ENCODE data around the gene ABTB2.

The ABTB2 gene

DNA sequence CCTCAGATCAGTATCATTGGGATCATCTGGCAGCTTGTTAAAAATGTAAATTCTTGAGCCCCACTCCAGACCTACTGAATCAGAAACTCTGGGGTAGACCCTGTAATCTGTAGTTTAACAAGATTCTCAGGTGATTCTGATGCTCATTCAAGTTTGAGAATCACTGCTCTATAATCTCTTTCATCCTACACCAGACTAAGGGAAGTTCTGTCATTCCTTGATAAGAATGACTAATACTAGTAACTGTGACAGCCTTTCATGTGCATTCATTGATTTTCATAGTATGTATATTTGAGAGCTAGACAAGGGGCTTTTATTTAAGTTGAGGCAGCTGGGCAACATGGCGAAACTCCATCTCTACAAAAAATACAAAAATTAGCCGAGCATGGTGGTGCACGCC lies 222.4 kb downstream of the ABTB2 start:
- in situ Hi-C loops (cut with HindIII; ENCODE audit: low sequenced_read_pairs) = no loop called here

DNA sequence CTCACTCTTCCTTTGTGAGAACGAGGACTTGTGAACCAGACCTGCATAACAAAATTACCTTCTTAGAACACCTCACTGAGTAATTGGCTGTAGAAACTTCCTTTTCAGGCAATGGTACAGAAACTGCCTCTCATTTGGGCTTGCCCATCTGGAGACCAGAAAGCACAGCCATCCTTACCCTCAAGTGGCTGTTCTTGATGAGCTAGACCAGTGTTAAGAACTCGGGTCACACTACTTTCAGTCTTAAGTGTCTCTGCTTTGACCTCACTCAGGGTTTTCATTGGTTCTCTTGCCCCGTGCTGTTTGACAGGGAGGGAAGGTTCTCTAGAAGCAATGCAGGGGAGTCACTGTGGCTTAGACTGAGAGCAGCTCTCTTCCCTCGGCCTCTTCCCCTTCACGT lies 223.0 kb downstream of the ABTB2 start:
- in situ Hi-C loops (cut with HindIII; ENCODE audit: low sequenced_read_pairs) = no loop called here

DNA sequence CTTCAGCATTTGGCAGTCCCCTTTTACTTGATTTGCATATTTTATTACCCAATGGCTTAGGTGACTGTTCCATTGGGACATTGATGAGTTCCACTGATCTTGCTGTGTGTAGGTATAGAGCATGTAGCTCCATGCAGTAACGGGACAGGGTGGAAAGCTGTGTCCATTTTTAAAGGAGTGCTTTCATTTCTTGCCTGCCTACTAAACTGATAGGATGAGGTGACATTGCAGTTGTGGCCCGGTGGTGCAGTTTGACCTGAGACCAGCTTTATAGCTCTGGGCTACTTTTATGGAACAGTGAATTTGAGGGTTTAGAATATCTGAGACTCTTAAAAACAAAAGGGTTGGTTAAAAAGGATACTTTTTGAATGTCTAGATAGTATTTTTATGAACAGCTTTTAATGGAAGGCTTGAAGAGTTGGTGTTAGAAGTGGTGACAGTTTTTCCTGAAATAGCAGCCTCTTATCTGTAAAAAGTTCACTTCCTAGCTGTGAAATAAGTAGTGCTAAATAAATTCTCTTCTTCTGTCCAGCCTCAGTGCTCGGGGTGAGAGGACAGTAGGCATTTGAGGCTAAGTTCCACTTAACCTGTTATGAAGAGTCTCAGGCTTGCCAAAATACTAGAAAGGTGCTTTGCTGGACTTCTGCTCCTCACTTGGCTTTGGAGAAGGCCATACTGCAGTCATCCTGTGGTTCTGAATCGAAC lies 225.4 kb downstream of the ABTB2 start:
- in situ Hi-C loops (cut with HindIII; ENCODE audit: low sequenced_read_pairs) = no loop called here

DNA sequence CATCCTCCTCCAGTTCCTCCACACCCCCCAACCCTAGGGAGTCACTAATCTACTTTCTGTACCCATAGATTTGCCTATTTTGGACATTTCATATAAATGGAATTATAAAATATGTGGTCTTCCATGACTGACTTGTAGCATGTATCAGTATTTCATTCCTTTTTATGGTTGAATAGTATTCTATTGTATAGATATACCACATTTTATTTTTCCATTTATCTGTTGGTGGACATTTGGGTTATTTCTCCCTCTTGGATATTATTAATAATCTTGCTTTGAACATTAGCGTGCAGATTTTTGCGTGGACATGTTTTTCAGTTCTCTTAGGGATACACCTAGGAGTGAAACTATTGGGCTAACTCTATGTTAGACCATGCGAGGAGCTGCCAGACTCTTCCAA lies 229.0 kb downstream of the ABTB2 start:
- in situ Hi-C loops (cut with HindIII; ENCODE audit: low sequenced_read_pairs) = no loop called here

DNA sequence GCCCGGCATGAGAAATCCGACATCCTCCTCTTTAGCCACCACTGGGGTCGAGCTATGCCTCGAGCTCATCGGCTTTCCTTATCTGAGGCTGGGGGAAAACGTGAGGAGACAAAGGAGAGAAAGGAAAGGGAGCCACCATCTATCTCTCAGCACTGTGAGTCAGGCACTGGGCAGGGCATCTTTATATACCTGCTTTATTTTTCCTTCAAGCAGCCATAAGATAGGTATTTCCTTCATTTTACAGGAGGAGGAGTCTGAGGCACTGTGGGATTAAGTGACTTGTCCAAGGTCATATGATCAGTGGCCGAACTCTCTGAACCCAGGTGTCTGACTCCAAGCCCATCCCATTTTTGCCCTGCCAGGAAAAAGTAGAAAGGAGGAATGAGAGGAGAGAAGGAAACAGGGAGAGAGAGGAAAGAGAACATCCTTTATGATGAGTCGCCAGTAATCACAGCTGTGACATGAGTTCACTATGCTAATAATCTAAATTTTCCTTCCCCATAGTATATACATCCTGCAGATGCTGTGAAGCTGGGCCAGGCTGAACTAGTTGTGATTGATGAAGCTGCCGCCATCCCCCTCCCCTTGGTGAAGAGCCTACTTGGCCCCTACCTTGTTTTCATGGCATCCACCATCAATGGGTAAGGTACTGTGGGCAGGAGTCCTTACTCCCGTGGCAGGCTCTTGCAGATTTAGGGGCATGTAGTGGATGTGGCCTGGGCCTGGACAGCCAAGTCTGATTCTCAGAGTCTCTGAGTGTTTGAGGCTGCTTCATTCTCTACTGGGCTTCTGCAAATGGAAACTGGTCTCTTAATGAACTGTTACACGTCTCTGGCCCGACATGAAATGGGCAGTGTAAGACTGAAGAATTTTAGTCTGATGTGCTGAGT lies 230.6 kb downstream of the ABTB2 start:
- in situ Hi-C loops (cut with HindIII; ENCODE audit: low sequenced_read_pairs) = no loop called here

DNA sequence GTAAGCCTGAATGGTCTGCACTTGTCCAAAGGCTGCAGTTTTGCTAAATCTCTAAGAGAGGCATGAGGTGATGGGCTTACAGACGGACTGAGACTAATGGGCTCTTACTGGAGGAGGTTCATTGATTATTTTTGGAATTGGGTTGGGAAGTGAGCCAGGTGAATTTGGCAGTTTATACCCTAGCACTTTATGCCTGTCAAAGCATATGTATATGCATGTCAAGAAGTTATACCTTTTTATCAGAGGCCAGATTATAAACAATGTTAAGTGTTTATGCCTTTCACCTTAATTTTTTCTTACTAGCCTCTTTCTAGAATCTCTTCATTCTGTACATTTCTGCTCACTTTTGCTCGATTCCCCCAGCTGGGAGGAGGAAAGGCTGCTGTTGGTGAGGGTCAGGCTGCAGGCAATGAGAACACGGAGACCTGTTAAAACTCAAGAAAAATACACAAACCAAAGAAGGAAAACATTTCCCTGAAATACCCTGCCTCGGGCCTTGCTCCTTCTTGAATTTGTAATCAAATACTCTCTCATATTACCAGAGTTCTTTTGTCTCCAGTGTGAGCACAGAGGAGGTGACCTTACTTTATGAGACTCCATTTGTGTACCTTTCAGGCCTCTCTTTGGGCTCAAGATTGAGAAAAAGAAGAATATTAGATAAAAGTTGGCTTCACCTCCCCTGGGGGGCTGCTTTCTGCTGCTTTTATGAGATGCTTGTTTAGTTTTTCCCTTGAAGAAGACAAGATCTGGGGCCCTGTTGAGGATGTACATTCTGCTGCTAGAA lies 232.7 kb downstream of the ABTB2 start:
- in situ Hi-C loops (cut with HindIII; ENCODE audit: low sequenced_read_pairs) = no loop called here

DNA sequence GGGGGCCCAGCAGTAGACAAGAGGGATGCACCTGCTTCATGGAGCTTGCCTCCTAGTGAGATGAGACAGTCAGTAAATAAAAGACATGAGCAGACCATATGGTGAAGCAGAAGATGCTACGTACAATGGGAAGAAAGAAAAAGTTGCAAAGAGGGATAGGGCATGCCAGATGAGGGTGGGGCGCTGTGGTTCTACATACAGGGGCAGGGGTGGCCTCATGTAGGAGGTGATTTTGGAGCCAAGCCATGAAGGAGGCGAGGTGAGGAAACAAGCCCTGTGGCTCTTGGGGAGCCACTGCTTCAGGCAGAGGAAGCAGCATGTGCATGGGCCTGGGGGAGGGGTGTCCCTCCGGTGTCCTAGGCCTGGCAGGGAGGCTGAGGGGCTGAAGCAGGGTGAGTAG lies 237.2 kb downstream of the ABTB2 start:
- in situ Hi-C loops (cut with HindIII; ENCODE audit: low sequenced_read_pairs) = no loop called here

DNA sequence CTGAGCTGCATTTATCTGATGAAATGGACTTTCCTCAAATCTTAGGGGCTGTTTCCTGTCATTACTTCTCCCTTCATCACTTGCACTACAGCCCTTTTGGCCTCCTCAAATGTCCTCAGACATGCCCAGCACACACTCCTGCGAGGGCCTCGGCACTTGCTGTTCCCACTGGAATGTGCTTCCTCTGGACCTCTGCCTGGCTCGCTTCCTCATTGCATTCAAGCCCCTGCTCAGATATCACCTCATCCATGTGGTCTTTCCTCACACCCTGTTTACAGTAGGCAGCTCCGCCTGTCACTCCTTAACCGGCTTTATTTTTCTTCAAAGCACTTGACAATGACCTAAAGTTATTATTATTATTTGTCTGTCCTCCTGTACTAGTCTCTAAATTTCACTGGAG lies 243.3 kb downstream of the ABTB2 start:
- in situ Hi-C loops (cut with HindIII; ENCODE audit: low sequenced_read_pairs) = no loop called here

DNA sequence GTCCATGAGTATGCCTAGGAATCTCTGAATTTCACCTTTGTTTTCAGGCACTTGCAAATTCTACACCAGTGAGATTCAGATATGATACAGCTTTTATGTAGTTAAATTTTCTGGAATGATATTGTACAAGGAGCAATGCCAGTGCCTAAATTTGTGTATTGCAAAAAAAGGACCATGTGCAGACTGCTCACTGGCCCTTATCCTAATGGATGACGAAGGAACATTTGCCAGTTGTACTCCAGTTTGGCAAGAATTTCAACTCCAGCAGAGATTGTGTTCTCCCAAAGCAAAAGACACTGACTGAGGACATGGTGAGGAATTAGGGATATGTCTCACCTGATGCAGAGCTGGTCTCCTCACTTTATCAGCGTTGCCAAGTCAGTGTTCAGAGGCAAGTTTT lies 243.8 kb downstream of the ABTB2 start:
- in situ Hi-C loops (cut with HindIII; ENCODE audit: low sequenced_read_pairs) = no loop called here

DNA sequence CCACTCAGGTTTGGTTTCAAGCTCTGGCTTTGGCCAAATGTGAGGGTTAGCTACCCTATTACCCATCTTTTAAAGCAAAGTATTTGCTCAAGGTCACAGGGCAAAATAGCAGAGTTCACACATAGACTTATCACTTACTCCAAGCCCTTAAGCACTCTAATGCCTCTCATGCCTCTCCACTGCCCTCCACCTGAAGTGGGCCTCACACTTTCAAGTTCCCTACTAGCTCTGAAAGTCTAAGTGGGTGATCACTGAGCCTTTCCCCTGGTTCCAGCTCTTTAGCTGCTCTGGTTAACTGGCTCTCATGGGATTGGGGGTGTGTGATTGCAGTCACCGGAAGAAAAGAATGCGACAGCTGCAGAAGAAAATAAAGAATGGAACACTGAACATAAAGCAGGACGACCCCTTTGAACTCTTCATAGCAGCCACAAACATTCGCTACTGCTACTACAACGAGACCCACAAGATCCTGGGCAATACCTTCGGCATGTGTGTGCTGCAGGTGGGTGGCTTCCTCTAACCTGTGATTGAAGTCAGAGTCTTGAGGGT lies 246.0 kb downstream of the ABTB2 start:
- in situ Hi-C loops (cut with HindIII; ENCODE audit: low sequenced_read_pairs) = no loop called here

DNA sequence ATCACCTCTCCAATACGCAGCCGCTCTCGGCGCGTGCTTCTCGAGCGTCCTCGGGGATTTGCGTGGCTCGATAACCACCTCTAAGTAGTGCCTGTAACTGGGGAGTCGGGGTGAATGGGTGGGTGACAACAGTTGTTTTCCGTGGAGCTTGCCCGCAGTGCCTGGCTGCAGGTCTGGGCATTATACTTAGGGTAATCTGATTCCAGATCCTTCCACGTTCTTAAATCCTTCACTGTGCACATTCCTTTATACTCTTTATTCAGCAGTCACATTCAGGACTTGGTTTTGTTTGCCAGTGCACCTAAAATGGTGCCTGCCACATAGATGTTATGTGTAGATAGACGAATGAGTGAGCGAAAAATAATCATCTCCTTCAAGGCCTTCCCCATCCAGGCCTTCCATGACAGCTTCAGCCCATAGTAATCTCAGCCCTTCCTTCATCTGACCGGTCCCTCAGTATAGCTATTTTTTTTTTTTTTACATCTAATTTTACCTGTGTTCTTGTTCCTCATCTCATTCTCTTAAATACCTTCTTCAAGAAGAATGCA lies 251.8 kb downstream of the ABTB2 start:
- in situ Hi-C loops (cut with HindIII; ENCODE audit: low sequenced_read_pairs) = no loop called here

DNA sequence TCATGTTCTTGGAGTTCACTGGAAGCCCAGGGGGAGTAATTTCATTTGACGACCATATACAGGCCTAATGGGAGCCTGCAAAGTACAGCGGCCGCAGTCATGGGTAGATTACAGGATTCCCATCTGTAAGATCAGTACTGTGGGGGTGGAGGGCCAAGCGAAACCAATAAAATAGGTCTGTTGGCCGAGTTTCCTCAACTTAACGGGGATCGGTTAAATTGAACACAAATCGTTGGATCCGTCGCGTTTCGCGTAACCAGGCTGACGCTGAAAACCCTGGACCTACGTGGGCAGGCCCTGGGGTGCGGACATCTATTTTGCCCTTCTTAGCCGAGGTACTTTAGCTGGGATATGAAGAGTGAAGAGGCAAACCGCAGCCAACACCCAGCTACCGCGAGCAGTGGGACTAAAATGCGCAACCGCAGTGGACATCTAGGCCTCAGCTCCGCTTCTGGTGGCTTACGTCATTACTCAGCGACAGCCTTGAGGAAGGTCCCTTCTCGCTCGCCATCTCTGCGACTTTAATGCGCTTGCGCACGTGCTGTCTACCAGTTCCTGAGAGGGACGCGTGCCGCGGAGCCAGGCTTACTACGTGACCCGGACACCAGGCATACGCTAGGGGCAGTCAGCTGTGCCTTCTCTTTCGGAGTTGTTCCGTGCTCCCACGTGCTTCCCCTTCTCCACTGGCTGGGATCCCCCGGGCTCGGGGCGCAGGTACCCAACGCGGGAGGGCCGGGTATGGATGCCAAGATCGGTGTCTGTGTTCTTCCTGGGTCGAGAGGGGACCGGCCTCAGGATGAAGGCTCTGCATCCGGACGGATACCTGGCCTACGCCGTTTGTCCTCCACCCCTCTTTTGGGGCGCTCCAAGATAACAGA lies 252.5 kb downstream of the ABTB2 start, which contains the start of gene NAT10:
NAT10 (plus strand) TSS at position 551 of the 878 bp plus-strand sequence. CDS start 2,597 bp downstream, outside the sequence.
- in situ Hi-C loops (cut with HindIII; ENCODE audit: low sequenced_read_pairs) = no loop called here

DNA sequence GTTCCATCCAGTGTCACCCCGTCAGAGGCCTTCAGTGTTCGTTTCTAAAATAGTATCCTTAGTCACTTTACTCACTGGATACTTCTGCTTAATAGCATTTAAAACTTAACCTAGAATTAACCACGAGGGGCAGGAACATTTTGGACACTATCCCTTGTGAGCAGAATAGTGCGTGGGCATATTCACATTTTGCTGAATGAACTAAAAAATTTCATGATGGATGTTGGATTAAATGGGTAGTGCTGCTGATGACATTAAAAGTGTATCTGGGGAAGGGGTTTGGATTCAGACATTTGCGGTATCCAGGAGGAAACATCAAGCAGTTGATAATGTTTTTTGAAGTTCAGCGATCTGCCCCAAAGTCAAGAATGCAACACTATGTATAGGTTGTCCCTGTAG lies 253.1 kb downstream of the ABTB2 start:
- in situ Hi-C loops (cut with HindIII; ENCODE audit: low sequenced_read_pairs) = no loop called here

Data from endothelial cell of hepatic sinusoid (primary cell).